Astrocyte of the cerebellum (primary cell): Measurements from ENCODE around the gene ERG28.

Source experiments
- DNase-seq: peaks from one replicate; pipeline ENCODE4 v3.0.0-alpha.2; 2011; ENCODE audit warnings: low read depth
- H3K4me3 ChIP-seq: 2 replicates; pipeline ENCODE4 v1.5.1; 2011; ENCODE audit warnings: mild to moderate bottlenecking, low read depth, low read length, moderate library complexity
- CTCF ChIP-seq: IDR thresholded peaks from 2 replicates; pipeline ENCODE4 v1.5.1; 2012; ENCODE audit warnings: low read length, low read depth, moderate library complexity, mild to moderate bottlenecking; ENCODE audit errors: missing control alignments
- in situ Hi-C: cut with HindIII; loops from 2 replicates; pipeline ENCODE4 v1.10.0; 2017; ENCODE audit warnings: low sequenced_read_pairs

Gene ERG28

GRCh38 chr14:75662966-75663365 lies 2.3 kb upstream of the ERG28 start:
- no peak for DNase-seq
- in situ Hi-C loops, result loop anchor here (5.0 kb wide), 1 partner anchor 91 kb away; no protein-coding TSS in a partner anchor
- H3K4me3 ChIP-seq, result no peak overlapping the region
- TF ChIP-seq CTCF, result no peak

GRCh38 chr14:75661499-75661814 lies 781 bp upstream of the ERG28 start:
- no peak for TF ChIP-seq CTCF
- DNase-seq, result no peak
- in situ Hi-C loops, result loop anchor here (5.0 kb wide), 1 partner anchor 89 kb away; no protein-coding TSS in a partner anchor
- H3K4me3 ChIP-seq, result peak overlapping the region; percentile 85

- no peak for DNase-seq
These were observed 442 bp downstream of the ERG28 start for GRCh38 chr14:75660238-75660629.

GRCh38 chr14:75658957-75659356 lies 1.7 kb downstream of the ERG28 start:
- H3K4me3 ChIP-seq, result no peak overlapping the region
- DNase-seq, result no peak
- TF ChIP-seq CTCF, result no peak
- in situ Hi-C loops, result no loop called here

More at GRCh38 chr14:75660238-75660629, 442 bp downstream of the ERG28 start:
- in situ Hi-C loops, result loop anchor here (5.0 kb wide), 1 partner anchor 88 kb away; no protein-coding TSS in a partner anchor
- TF ChIP-seq CTCF, result no peak
- H3K4me3 ChIP-seq, result peak overlapping the region; percentile 85

GRCh38 chr14:75657331-75657730 lies 3.3 kb downstream of the ERG28 start:
- no peak for DNase-seq
- H3K4me3 ChIP-seq, result no peak overlapping the region
- no peak for TF ChIP-seq CTCF
- in situ Hi-C loops, result no loop called here

GRCh38 chr14:75655235-75655634 lies 5.4 kb downstream of the ERG28 start:
- no peak for DNase-seq
- in situ Hi-C loops, result no loop called here
- no peak overlapping the region for H3K4me3 ChIP-seq
- no peak for TF ChIP-seq CTCF
